HEK293 (cell line): ENCODE data around the gene STIP1.

Source experiments
- CTCF ChIA-PET: fragments of 350-600 bp; formaldehyde crosslinking; extraction: SDS; loops from one replicate; lab custom pipeline; 2021; ENCODE audit warnings: antibody characterized with exemption; lab: Yijun Ruan, JAX
- POLR2A ChIA-PET: fragments of 300-600 bp; formaldehyde crosslinking; extraction: SDS; loops from one replicate; lab custom pipeline; 2020; ENCODE audit warnings: antibody characterized with exemption, inconsistent platforms; lab: Yijun Ruan, JAX
- H3K27ac ChIP-seq: fragments of 200-500 bp; sonication (Bioruptor generic); 2 replicates; pipeline ENCODE4 v1.5.1; 2014; ENCODE audit warnings: low read depth, low read length, control low read depth, inconsistent platforms; ENCODE audit errors: extremely low read depth
- H3K36me3 ChIP-seq, 2 experiments: fragments of 200-500 bp in 1 of 2; sonication (Bioruptor generic) in 1 of 2; 1 replicate in 1 of 2; 2 replicates in 1 of 2; pipeline ENCODE4 v1.5.1; 2014 to 2017; ENCODE audit warnings: inconsistent platforms in 2 of 2, low read length in 2 of 2; ENCODE audit not compliant: control insufficient read depth in 2 of 2, insufficient read depth in 1 of 2
- H3K4me1 ChIP-seq: fragments of 200-500 bp; sonication (Bioruptor generic); 2 replicates; pipeline ENCODE4 v1.5.1; 2014; ENCODE audit warnings: mild to moderate bottlenecking, low read length, inconsistent platforms; ENCODE audit not compliant: control insufficient read depth, insufficient read depth
- H3K4me3 ChIP-seq: 2 replicates; pipeline ENCODE4 v1.5.1; 2011; ENCODE audit warnings: low read depth, mild to moderate bottlenecking, control low read depth, low read length, moderate library complexity
- H3K9me3 ChIP-seq: fragments of 200-500 bp; sonication (Bioruptor generic); 2 replicates; pipeline ENCODE4 v1.5.1; 2014; ENCODE audit warnings: low read depth, low read length, inconsistent platforms; ENCODE audit not compliant: control insufficient read depth, insufficient read depth
- BCL11A ChIP-seq: fragments of 450-650 bp; formaldehyde crosslinking; IDR thresholded peaks from 2 replicates; pipeline ENCODE4 v1.5.1; 2016; ENCODE audit warnings: low read depth, missing biosample characterization, missing genetic modification characterization
- ELK4 ChIP-seq: IDR thresholded peaks from 2 replicates; pipeline ENCODE4 v1.6.1; 2011; ENCODE audit warnings: mild to moderate bottlenecking, low read depth, low read length, borderline replicate concordance
- FEZF1 ChIP-seq: fragments of 450-650 bp; formaldehyde crosslinking; IDR thresholded peaks from 2 replicates; pipeline ENCODE4 v1.5.1; 2016; ENCODE audit warnings: missing biosample characterization, missing genetic modification characterization
- HIC1 ChIP-seq: fragments of 450-650 bp; formaldehyde crosslinking; IDR thresholded peaks from 2 replicates; pipeline ENCODE4 v1.5.1; 2016; ENCODE audit warnings: missing biosample characterization, missing genetic modification characterization
- HOXD13 ChIP-seq: sonication (generic); formaldehyde crosslinking; IDR thresholded peaks from 2 replicates; pipeline ENCODE4 v1.8.0; 2022; ENCODE audit warnings: missing genetic modification reagents, borderline replicate concordance
- KLF7 ChIP-seq: fragments of 450-650 bp; formaldehyde crosslinking; IDR thresholded peaks from 2 replicates; pipeline ENCODE4 v1.5.1; 2016; ENCODE audit warnings: missing biosample characterization, missing genetic modification characterization, borderline replicate concordance
- OSR2 ChIP-seq: fragments of 450-650 bp; formaldehyde crosslinking; IDR thresholded peaks from 2 replicates; pipeline ENCODE4 v1.5.1; 2016; ENCODE audit warnings: missing biosample characterization, missing genetic modification characterization
- PRDM4 ChIP-seq: fragments of 450-650 bp; formaldehyde crosslinking; IDR thresholded peaks from 2 replicates; pipeline ENCODE4 v1.5.1; 2017; ENCODE audit warnings: missing biosample characterization, missing genetic modification characterization
- RBAK ChIP-seq: fragments of 450-650 bp; formaldehyde crosslinking; IDR thresholded peaks from 2 replicates; pipeline ENCODE4 v1.5.1; 2016; ENCODE audit warnings: missing biosample characterization, missing genetic modification characterization
- TRIM28 ChIP-seq: IDR thresholded peaks from 2 replicates; pipeline ENCODE4 v1.6.1; 2011; ENCODE audit warnings: low read length, control low read depth, borderline replicate concordance
- ZBTB49 ChIP-seq: fragments of 450-650 bp; formaldehyde crosslinking; IDR thresholded peaks from 2 replicates; pipeline ENCODE4 v1.5.1; 2016; ENCODE audit warnings: missing biosample characterization, missing genetic modification characterization, low read depth
- ZFP69B ChIP-seq: fragments of 450-650 bp; formaldehyde crosslinking; IDR thresholded peaks from 2 replicates; pipeline ENCODE4 v1.5.1; 2016; ENCODE audit warnings: missing biosample characterization, missing genetic modification characterization
- ZNF10 ChIP-seq: fragments of 450-650 bp; formaldehyde crosslinking; IDR thresholded peaks from 2 replicates; pipeline ENCODE4 v1.5.1; 2017; ENCODE audit warnings: missing biosample characterization, missing genetic modification characterization
- ZNF132 ChIP-seq: fragments of 450-650 bp; formaldehyde crosslinking; IDR thresholded peaks from 2 replicates; pipeline ENCODE4 v1.5.1; 2017; ENCODE audit warnings: missing biosample characterization, missing genetic modification characterization, borderline replicate concordance
- ZNF155 ChIP-seq: fragments of 450-650 bp; formaldehyde crosslinking; IDR thresholded peaks from 2 replicates; pipeline ENCODE4 v1.5.1; 2016; ENCODE audit warnings: missing biosample characterization, missing genetic modification characterization
- ZNF24 ChIP-seq: fragments of 450-650 bp; formaldehyde crosslinking; IDR thresholded peaks from 2 replicates; pipeline ENCODE4 v1.5.1; 2016; ENCODE audit warnings: missing biosample characterization, missing genetic modification characterization
- ZNF292 ChIP-seq: fragments of 450-650 bp; formaldehyde crosslinking; IDR thresholded peaks from 2 replicates; pipeline ENCODE4 v1.5.1; 2016; ENCODE audit warnings: low read depth, missing biosample characterization, missing genetic modification characterization, borderline replicate concordance
- ZNF37A ChIP-seq: fragments of 450-650 bp; IDR thresholded peaks from 2 replicates; pipeline ENCODE4 v1.5.1; 2018; ENCODE audit warnings: missing biosample characterization, missing genetic modification characterization
- ZNF514 ChIP-seq: fragments of 450-650 bp; formaldehyde crosslinking; IDR thresholded peaks from 2 replicates; pipeline ENCODE4 v1.5.1; 2016; ENCODE audit warnings: missing biosample characterization, missing genetic modification characterization
- ZNF555 ChIP-seq: fragments of 450-650 bp; formaldehyde crosslinking; conservative IDR thresholded peaks from 2 replicates; pipeline ENCODE4 v1.5.1; 2017; ENCODE audit warnings: missing biosample characterization, mild to moderate bottlenecking, missing genetic modification characterization, inconsistent platforms
- ZNF561 ChIP-seq: fragments of 450-650 bp; IDR thresholded peaks from 2 replicates; pipeline ENCODE4 v1.5.1; 2018; ENCODE audit warnings: missing biosample characterization, missing genetic modification characterization, borderline replicate concordance
- ZNF658 ChIP-seq: fragments of 450-650 bp; formaldehyde crosslinking; IDR thresholded peaks from 2 replicates; pipeline ENCODE4; 2016; ENCODE audit warnings: missing biosample characterization, missing genetic modification characterization
- ZNF704 ChIP-seq: fragments of 450-650 bp; formaldehyde crosslinking; IDR thresholded peaks from 2 replicates; pipeline ENCODE4 v1.5.1; 2016; ENCODE audit warnings: missing biosample characterization, missing genetic modification characterization
- ZNF76 ChIP-seq: fragments of 450-650 bp; formaldehyde crosslinking; IDR thresholded peaks from 2 replicates; pipeline ENCODE4; 2016; ENCODE audit warnings: low read depth, missing biosample characterization, missing genetic modification characterization, borderline replicate concordance

STIP1 gene

GRCh38 chr11:64151337-64151736, 34.6 kb upstream of the STIP1 start:
- Histone ChIP-seq H3K4me1 (no peaks in the 10 kb centered on the region), H3K36me3 (no peaks in the 10 kb centered on the region), H3K9me3 (no peaks in the 10 kb centered on the region), H3K4me3 (no peak overlapping the region), H3K27ac (no peak overlapping the region)
- TF ChIP-seq FEZF1 (no peak), ZNF76 (tag by site-specific recombination) (no peak), TRIM28 (no peak), ZNF10 (tag by site-specific recombination) (no peak), PRDM4 (tag by site-specific recombination) (no peak), KLF7 (tag by site-specific recombination) (no peak), ZNF704 (tag by site-specific recombination) (no peak), ZNF292 (tag by site-specific recombination) (no peak), ZNF37A (tag by site-specific recombination) (no peak), HOXD13 (CRISPR knock-in tag) (no peak), ZNF24 (tag by site-specific recombination) (no peak), BCL11A (no peak), OSR2 (no peak), ZNF555 (tag by site-specific recombination) (no peak), ZNF514 (no peak), HIC1 (tag by site-specific recombination) (no peak), ZNF155 (tag by site-specific recombination) (no peak), ZNF658 (no peak), RBAK (no peak)
- CTCF ChIA-PET: interaction anchor here (0.7 to 8.9 kb wide), 9 partner anchors 12 to 819 kb away, joined by 3 to 70 read pairs (median 4); partner anchors contain the start of gene MARK2
- POLR2A ChIA-PET: no interaction called here

- no peaks in the 10 kb centered on the region for H3K9me3 ChIP-seq
- H3K4me3 ChIP-seq: no peak overlapping the region
- POLR2A ChIA-PET: interaction anchor here (0.5 to 0.7 kb wide), 3 partner anchors 23 to 175 kb away, joined by 3 to 4 read pairs (median 3); no protein-coding TSS in a partner anchor
- CTCF ChIA-PET: interaction anchor here (0.5 to 8.9 kb wide), 24 partner anchors 10 to 1810 kb away, joined by 3 to 70 read pairs (median 4); partner anchors contain the start of genes BAD, COX8A and MARK2
- H3K36me3 ChIP-seq: no peaks in the 10 kb centered on the region
- no peaks in the 10 kb centered on the region for H3K4me1 ChIP-seq
- H3K27ac ChIP-seq: no peak overlapping the region
- TF ChIP-seq ZFP69B (tag by site-specific recombination) (no peak), ZBTB49 (tag by site-specific recombination) (no peak), ZNF132 (tag by site-specific recombination) (no peak), ELK4 (no peak), ZNF561 (tag by site-specific recombination) (no peak)
Measured at GRCh38 chr11:64152841-64153691, 32.9 kb upstream of the STIP1 start.
